Heart right ventricle (tissue), 16 donors: ENCODE measurements around the gene BCAS4. TPM values are rescaled to one million over a fixed set of nuclear protein-coding genes. Genes with fewer than 3 reads are reported as not detected.

ENCODE experiments used
- ATAC-seq, 8 donors: fragments of 200-7000 bp; cut with Tn5 transposase; one replicate each; pipeline ENCODE4 v1.9.1; 2020; ENCODE audit warnings: mild to moderate bottlenecking in 8 of 8, moderate library complexity in 8 of 8, moderate number of reproducible peaks in 1 of 8
- DNase-seq, 2 donors: peaks; one replicate each; pipeline ENCODE4 v3.0.0-alpha.2; 2020
- H3K27ac ChIP-seq, 10 donors: fragments of 200-600 bp; sonication (generic) in 2 of 10; one replicate each; pipeline versions ENCODE4 v1.5.0 to v1.8.0; 2020 to 2022; ENCODE audit warnings: mild to moderate bottlenecking in 3 of 10
- H3K27me3 ChIP-seq, 7 donors: fragments of 200-600 bp; one replicate each; pipeline ENCODE4 v1.8.0; 2021 to 2022; ENCODE audit warnings: mild to moderate bottlenecking in 2 of 7
- H3K36me3 ChIP-seq, 9 donors: fragments of 200-600 bp; sonication (generic) in 1 of 9; one replicate each; pipeline versions ENCODE4 v1.5.0 to v1.8.0; 2020 to 2022; ENCODE audit warnings: mild to moderate bottlenecking in 2 of 9
- H3K4me1 ChIP-seq, 9 donors: fragments of 200-600 bp; sonication (generic) in 1 of 9; one replicate each; pipeline versions ENCODE4 v1.5.0 to v1.8.0; 2020 to 2022; ENCODE audit warnings: mild to moderate bottlenecking in 4 of 9
- H3K4me3 ChIP-seq, 10 donors: fragments of 200-600 bp; sonication (generic) in 2 of 10; one replicate each; pipeline versions ENCODE4 v1.5.0 to v1.8.0; 2020 to 2022; ENCODE audit warnings: mild to moderate bottlenecking in 7 of 10, moderate library complexity in 2 of 10
- H3K9me3 ChIP-seq, 11 donors: fragments of 200-600 bp in 10 of 11; sonication (generic) in 2 of 11; one replicate each; pipeline versions ENCODE4 v1.5.0 to v1.8.0; 2013 to 2022; ENCODE audit warnings: mild to moderate bottlenecking in 2 of 11, control low read depth in 1 of 11, moderate library complexity in 1 of 11
- WGBS, 2 donors: extraction: QIAGEN DNeasy Blood & Tissue Kit; methylation state at CpG; one replicate each; pipeline ENCODE4 v1.1.7; 2013; ENCODE audit warnings: inconsistent platforms in 1 of 2; 5-methylcytosine and 5-hydroxymethylcytosine counted together
- intact Hi-C, 10 donors: fragments of 100-400 bp; cut with DNase I; formaldehyde crosslinking; loops; one replicate each; pipeline versions ENCODE4 v1.11.1 to v1.14.2; 2022
- polyA plus RNA-seq, 2 donors: library from polyadenylated mRNA; stranded (reverse); fragments of 200-250 nt; gene quantifications; one replicate each; pipeline ENCODE4 v1.2.3, GENCODE V29; 2013
- total RNA-seq, 10 donors: library from RNA; stranded (reverse); fragmentation: NEBNext Ultra II Directional in 3 of 10; extraction: Animal tissue kit (Norgen Biotek cat#: 25700) in 3 of 10; gene quantifications; one replicate each; pipeline versions ENCODE4 v1.2.1 to v1.2.4, GENCODE V29; 2021 to 2023
- TF ChIP-seq, protein P1 (sequence below), 9 donors: fragments of 200-600 bp; sonication (generic) in 2 of 9; IDR thresholded peaks; one replicate each; pipeline versions ENCODE4 v1.5.0 to v1.8.0; 2021 to 2022; ENCODE audit warnings: antibody characterized with exemption in 9 of 9, mild to moderate bottlenecking in 5 of 9, moderate library complexity in 1 of 9
- donor health status: Arrhythmogenic right ventricular cardiomyopathy.
- donor health status: ischemic (EF 13 %, LVEDD 7.1; RV severe dilation, severe dysfunction).
- donor health status: healthy with polysubstance abuse.
- donor health status: DM: no; HTN: yes; CAD: no.
- donor health status: DM: no; HTN: no; CAD: no.
- donor health status: ischemic (EF 25% LVEDD 6.9; RV normal size, moderate dysfunction).
- donor health status: ischemic (EF 25% LVEDD 5.7; RV mildly dilated, moderate dysfunction).
- donor health status: healthy.
- donor health status: DM: yes; HTN: yes; CAD: no.
- donor health status: Ischemic cardiomyopathy.
- donor health status: ischemic (EF 35%, LVEDD 5.7; RV mildly dilated, moderate dysfunction).
- donor health status: nonischemic (EF 11% LVEDD 7.7; RV severe dilation, severe dysfunction).
- donor health status: DM: yes; HTN: yes; CAD: no.
- donor health status: PGD.
- donor health status: ischemic (EF 29% LVEDD 5.4; RV normal size, mild dysfunction).
- donor health status: nonischemic (EF 23%, LVEDD 6.1; RV moderate dilation, normal function).

BCAS4 gene
- total and polyA plus RNA-seq, 12 donors = 0.54 to 3.6 (median 2.2) TPM

DNA sequence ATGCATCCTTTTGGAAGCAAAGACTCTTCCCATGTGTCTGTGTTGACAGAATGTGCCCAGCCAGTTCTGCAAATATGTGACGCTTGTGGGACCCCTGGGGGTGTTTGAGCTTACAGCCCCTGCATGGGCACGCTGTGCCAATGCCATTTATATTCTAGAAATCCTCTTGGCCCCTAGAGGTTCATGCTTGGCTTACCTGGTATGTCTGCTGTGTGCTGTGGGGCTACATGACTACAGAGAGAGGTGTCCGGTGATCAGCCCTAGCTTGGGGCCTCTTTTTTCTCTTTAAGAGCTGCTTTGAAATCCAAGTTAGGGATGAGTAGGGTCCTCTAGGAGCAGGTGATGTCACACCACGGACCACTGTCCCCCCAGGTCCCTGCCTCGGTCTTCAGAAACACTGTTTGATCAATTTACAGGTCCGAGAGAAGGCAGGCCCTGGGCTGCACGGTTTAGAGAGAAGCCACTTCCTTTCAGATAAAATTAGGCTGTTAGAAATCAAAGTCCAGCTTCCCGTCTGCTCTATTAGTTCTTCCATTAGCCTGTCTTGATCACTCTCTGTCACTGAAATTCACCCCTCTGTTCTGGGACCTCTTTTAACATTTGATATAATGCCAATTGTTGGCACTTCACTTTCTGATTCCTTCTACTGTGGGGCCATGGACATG, 26.5 kb downstream of the BCAS4 start:
- Histone ChIP-seq H3K36me3 (no peaks in the 10 kb centered on the region), H3K27ac (no peak overlapping the region), H3K27me3 (no peaks in the 10 kb centered on the region), H3K4me3 (no peak overlapping the region), H3K9me3 (no peaks in the 10 kb centered on the region), H3K4me1 (peaks cover 0 to 11% (median 2%) of the 10 kb centered on the region in 9 donors)
- no peak for DNase-seq
- no peak for ATAC-seq
- intact Hi-C loops = loop anchor here in 1 of 10 donors (10.0 kb wide), 1 partner anchor 103 kb away; no protein-coding TSS in a partner anchor
- 71 to 84% methylated on average over 8 of the region's 8 CpGs for WGBS, 2 donors
- TF ChIP-seq, protein P1, sequence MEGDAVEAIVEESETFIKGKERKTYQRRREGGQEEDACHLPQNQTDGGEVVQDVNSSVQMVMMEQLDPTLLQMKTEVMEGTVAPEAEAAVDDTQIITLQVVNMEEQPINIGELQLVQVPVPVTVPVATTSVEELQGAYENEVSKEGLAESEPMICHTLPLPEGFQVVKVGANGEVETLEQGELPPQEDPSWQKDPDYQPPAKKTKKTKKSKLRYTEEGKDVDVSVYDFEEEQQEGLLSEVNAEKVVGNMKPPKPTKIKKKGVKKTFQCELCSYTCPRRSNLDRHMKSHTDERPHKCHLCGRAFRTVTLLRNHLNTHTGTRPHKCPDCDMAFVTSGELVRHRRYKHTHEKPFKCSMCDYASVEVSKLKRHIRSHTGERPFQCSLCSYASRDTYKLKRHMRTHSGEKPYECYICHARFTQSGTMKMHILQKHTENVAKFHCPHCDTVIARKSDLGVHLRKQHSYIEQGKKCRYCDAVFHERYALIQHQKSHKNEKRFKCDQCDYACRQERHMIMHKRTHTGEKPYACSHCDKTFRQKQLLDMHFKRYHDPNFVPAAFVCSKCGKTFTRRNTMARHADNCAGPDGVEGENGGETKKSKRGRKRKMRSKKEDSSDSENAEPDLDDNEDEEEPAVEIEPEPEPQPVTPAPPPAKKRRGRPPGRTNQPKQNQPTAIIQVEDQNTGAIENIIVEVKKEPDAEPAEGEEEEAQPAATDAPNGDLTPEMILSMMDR (IDR thresholded peaks at IDR 0.05) = no peak

DNA sequence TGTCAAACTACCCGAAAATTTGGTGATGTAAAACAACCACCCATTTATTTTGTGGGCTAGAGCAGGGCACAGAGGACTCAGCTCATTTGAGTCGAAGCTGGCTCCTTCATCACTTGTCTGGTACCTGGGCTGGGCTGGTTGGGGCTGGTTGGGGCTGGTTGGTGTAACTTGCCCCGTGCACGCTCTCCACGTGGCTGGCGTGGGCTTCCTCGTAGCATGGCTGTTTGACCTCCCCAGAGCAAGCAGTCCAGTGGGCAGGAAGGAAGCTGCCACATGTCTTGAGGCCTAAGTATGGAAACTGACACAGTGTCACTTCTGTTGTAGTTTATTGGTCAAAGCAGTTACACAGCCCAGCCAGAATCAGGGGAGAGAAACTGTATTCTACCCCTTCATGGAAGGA, 27.1 kb downstream of the BCAS4 start:
- TF ChIP-seq, protein P1 (IDR thresholded peaks at IDR 0.05) = no peak
- Histone ChIP-seq H3K4me3 (no peak overlapping the region), H3K36me3 (no peaks in the 10 kb centered on the region), H3K27ac (no peak overlapping the region), H3K4me1 (peaks cover 0 to 11% (median 2%) of the 10 kb centered on the region in 9 donors), H3K27me3 (no peaks in the 10 kb centered on the region), H3K9me3 (no peaks in the 10 kb centered on the region)
- intact Hi-C loops = loop anchor here in 1 of 10 donors (10.0 kb wide), 1 partner anchor 103 kb away; no protein-coding TSS in a partner anchor
- ATAC-seq (no peak), DNase-seq (no peak)
- 72 to 78% methylated on average over 7 of the region's 7 CpGs for WGBS, 2 donors

DNA sequence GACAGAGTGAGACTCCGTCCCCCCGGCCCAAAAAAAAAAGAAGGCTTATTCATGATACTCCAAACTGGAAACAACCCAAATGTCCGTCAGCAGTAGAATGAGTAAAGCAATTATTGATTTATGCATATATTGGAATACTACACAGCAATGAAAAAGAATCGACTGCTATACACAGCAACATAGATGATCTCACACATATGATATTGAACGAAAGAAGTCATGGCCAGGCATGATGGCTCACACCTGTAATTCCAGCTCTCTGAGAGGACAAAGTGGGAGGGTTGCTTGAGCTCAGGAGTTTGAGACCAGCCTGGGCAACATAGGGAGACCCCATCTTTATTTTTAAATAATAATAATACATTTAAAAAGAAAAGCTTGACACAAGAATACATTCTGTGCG, 28.5 kb downstream of the BCAS4 start:
- no peak overlapping the region for H3K4me3 ChIP-seq
- no peak for DNase-seq
- intact Hi-C loops = loop anchor here in 1 of 10 donors (10.0 kb wide), 1 partner anchor 101 kb away; no protein-coding TSS in a partner anchor
- no peak overlapping the region for H3K27ac ChIP-seq
- TF ChIP-seq, protein P1 (IDR thresholded peaks at IDR 0.05) = no peak
- H3K9me3 ChIP-seq = no peaks in the 10 kb centered on the region
- no peaks in the 10 kb centered on the region for H3K36me3 ChIP-seq
- no peaks in the 10 kb centered on the region for H3K27me3 ChIP-seq
- no peak for ATAC-seq
- H3K4me1 ChIP-seq = peaks cover 0 to 7% (median 2%) of the 10 kb centered on the region in 9 donors
- 95% methylated on average over 6 of the region's 6 CpGs for WGBS, 2 donors

DNA sequence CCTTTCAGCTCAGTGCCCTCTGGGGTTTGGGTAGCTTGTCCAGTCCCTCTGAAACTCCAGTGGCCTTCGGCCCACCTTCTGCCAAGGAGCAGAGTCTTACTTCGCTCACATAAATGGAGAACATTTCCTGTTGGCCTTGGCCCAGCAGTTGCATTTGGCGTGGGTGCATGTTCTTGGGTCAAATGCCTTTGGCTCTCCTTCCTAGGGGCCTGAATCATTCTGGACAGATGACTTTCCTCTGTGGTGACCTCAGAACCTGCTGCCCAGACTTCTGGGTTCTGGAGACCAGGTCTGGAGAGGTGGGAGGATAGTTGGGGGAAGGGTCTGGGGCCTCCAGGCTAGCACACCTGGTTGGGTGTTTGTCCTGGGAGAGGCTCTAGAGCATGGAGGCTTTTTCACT, 29.3 kb downstream of the BCAS4 start:
- TF ChIP-seq, protein P1 (IDR thresholded peaks at IDR 0.05) = no peak
- intact Hi-C loops = loop anchor here in 1 of 10 donors (10.0 kb wide), 1 partner anchor 101 kb away; no protein-coding TSS in a partner anchor

More for the DNA sequence above, 29.3 kb downstream of the BCAS4 start:
- no peaks in the 10 kb centered on the region for H3K36me3 ChIP-seq
- H3K27ac ChIP-seq = no peak overlapping the region
- H3K27me3 ChIP-seq = no peaks in the 10 kb centered on the region
- no peaks in the 10 kb centered on the region for H3K9me3 ChIP-seq
- DNase-seq (peak in 1 of 2 donors; percentile 20), ATAC-seq (peak in 2 of 8 donors; percentile 8 to 60)
- 42 to 72% methylated on average over 3 of the region's 3 CpGs for WGBS, 2 donors
- H3K4me3 ChIP-seq = no peak overlapping the region
- H3K4me1 ChIP-seq = peaks cover 0 to 4% (median 0%) of the 10 kb centered on the region in 9 donors
